RWPE1 (cell line): ENCODE results near the gene NT5DC3.

ENCODE experiments used
- CTCF ChIA-PET: fragments of 350-600 bp; sonication (Branson Sonifier 250); formaldehyde crosslinking; extraction: SDS; loops from one replicate; lab custom pipeline; 2021; lab: Yijun Ruan, JAX
- POLR2A ChIA-PET: fragments of 400-600 bp; formaldehyde crosslinking; extraction: SDS; loops from one replicate; lab custom pipeline; 2020; ENCODE audit warnings: antibody characterized with exemption; ENCODE audit not compliant: low non-redundant PET; lab: Yijun Ruan, JAX
- DNase-seq: peaks from one replicate; pipeline ENCODE4 v3.0.0; 2012; ENCODE audit warnings: low spot score
- H3K27ac ChIP-seq: fragments of 450-650 bp; 2 replicates; pipeline ENCODE4 v1.5.1; 2017
- CTCF ChIP-seq: fragments of 450-650 bp; conservative IDR thresholded peaks from 2 replicates; pipeline ENCODE4 v1.5.1; 2017; ENCODE audit warnings: low read depth, mild to moderate bottlenecking

Gene NT5DC3

GRCh38 chr12:103840876-103841689, at the start of gene NT5DC3:
NT5DC3 (minus strand) TSS chr12:103841234; CDS start chr12:103841156, 78 bp downstream.
- no peak for TF ChIP-seq CTCF
- ChIA-PET CTCF (interaction anchor here (0.5 to 0.7 kb wide), 4 partner anchors 15 to 416 kb away, joined by 3 to 4 read pairs (median 3); no protein-coding TSS in a partner anchor), POLR2A (interaction anchor here (0.6 kb wide), 1 partner anchor 18 kb away, joined by 5 read pairs; no protein-coding TSS in a partner anchor)
- DNase-seq = peak; percentile 84
- peak within 1 kb of the TSS; percentile 93 for H3K27ac ChIP-seq

- no peak for DNase-seq
- CTCF ChIA-PET = interaction anchor here (0.8 kb wide), 1 partner anchor 222 kb away, joined by 3 read pairs; no protein-coding TSS in a partner anchor
- POLR2A ChIA-PET = no interaction called here
- no peak for TF ChIP-seq CTCF
- H3K27ac ChIP-seq = no peak overlapping the region
Observed at GRCh38 chr12:103887738-103888137, 46.7 kb upstream of the NT5DC3 start.

- no peak overlapping the region for H3K27ac ChIP-seq
- CTCF ChIA-PET = no interaction called here
- DNase-seq = no peak
- POLR2A ChIA-PET = no interaction called here
- no peak for TF ChIP-seq CTCF
Observed at GRCh38 chr12:103886195-103886797, 45.3 kb upstream of the NT5DC3 start.

- ChIA-PET CTCF (interaction anchor here (0.6 to 0.7 kb wide), 5 partner anchors 11 to 1299 kb away, joined by 3 to 4 read pairs (median 3); no protein-coding TSS in a partner anchor), POLR2A (no interaction called here)
- peak; percentile 32 for DNase-seq
- no peak overlapping the region for H3K27ac ChIP-seq
- peak; percentile 26; the same call in 1 of the 2 replicates for TF ChIP-seq CTCF
Observed at GRCh38 chr12:103884316-103884715, 43.3 kb upstream of the NT5DC3 start.

GRCh38 chr12:103883908-103884307, 42.9 kb upstream of the NT5DC3 start:
- no peak for TF ChIP-seq CTCF
- ChIA-PET POLR2A (no interaction called here), CTCF (interaction anchor here (0.6 to 0.7 kb wide), 4 partner anchors 11 to 1299 kb away, joined by 3 to 4 read pairs (median 3); no protein-coding TSS in a partner anchor)
- no peak for DNase-seq
- H3K27ac ChIP-seq = no peak overlapping the region

- H3K27ac ChIP-seq = no peak overlapping the region
- CTCF ChIA-PET = no interaction called here
- DNase-seq = no peak
- TF ChIP-seq CTCF = no peak
- POLR2A ChIA-PET = no interaction called here
Observed at GRCh38 chr12:103882861-103883596, 42.0 kb upstream of the NT5DC3 start.
